DND-41 (cell line): ENCODE data around the gene FARP1.

Experiments
- EZH2 ChIP-seq: IDR thresholded peaks from 3 replicates; pipeline ENCODE4 v1.6.1; 2012; ENCODE audit warnings: borderline replicate concordance, low read depth, mild to moderate bottlenecking, moderate library complexity, low read length, inconsistent platforms; ENCODE audit not compliant: severe bottlenecking
- TF ChIP-seq, protein P1 (sequence below): IDR thresholded peaks from 2 replicates; pipeline ENCODE4 v1.5.1; 2012; ENCODE audit warnings: borderline replicate concordance, low read length, moderate library complexity, mild to moderate bottlenecking; ENCODE audit not compliant: poor library complexity, severe bottlenecking; ENCODE audit errors: extremely low read depth

DNA sequence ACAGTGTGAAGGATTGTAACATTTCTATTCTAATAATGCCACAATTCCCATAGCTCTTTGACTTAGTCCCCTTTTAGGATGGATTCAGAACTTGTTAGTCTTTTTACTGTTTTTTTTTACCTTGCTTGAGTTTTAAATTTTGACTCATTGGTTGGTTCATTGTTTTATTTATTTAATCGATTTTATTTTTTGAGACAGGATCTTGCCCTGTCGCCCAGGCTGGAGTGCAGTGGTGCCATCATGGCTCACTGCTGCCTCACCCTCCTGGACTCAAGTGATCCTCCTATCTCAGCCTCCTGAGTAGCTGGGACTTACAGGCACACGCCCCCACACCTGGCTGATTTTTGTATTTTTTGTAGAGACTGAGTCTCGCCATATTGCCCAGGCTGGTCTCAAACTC lies 39.3 kb downstream of the FARP1 start:
- TF ChIP-seq, protein P1, sequence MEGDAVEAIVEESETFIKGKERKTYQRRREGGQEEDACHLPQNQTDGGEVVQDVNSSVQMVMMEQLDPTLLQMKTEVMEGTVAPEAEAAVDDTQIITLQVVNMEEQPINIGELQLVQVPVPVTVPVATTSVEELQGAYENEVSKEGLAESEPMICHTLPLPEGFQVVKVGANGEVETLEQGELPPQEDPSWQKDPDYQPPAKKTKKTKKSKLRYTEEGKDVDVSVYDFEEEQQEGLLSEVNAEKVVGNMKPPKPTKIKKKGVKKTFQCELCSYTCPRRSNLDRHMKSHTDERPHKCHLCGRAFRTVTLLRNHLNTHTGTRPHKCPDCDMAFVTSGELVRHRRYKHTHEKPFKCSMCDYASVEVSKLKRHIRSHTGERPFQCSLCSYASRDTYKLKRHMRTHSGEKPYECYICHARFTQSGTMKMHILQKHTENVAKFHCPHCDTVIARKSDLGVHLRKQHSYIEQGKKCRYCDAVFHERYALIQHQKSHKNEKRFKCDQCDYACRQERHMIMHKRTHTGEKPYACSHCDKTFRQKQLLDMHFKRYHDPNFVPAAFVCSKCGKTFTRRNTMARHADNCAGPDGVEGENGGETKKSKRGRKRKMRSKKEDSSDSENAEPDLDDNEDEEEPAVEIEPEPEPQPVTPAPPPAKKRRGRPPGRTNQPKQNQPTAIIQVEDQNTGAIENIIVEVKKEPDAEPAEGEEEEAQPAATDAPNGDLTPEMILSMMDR, result no peak
- no peak for TF ChIP-seq EZH2
